NCI-H2227 treated with DMSO at 0.1 percent for 48 hours (cell line): Measurements from ENCODE around the gene UGP2.

ENCODE experiments used
- DNase-seq: peaks from one replicate; lab custom pipeline; 2025; lab: John Stamatoyannopoulos, UW

UGP2 gene

GRCh38 chr2:63865159-63865799, 23.6 kb downstream of the UGP2 start:
- DNase-seq: no peak

GRCh38 chr2:63866009-63866709, 24.5 kb downstream of the UGP2 start:
- DNase-seq: no peak

- no peak for DNase-seq
Measured at GRCh38 chr2:63870679-63871078, 29.0 kb downstream of the UGP2 start.

- no peak for DNase-seq
Measured at GRCh38 chr2:63871864-63872263, 30.2 kb downstream of the UGP2 start.

- no peak for DNase-seq
Measured at GRCh38 chr2:63872571-63873328, 31.1 kb downstream of the UGP2 start.

- no peak for DNase-seq
Measured at GRCh38 chr2:63874204-63875130, 32.8 kb downstream of the UGP2 start.

GRCh38 chr2:63875131-63875527, 33.4 kb downstream of the UGP2 start:
- no peak for DNase-seq

- no peak for DNase-seq
Measured at GRCh38 chr2:63875559-63876245, 34.0 kb downstream of the UGP2 start.

- DNase-seq: no peak
Measured at GRCh38 chr2:63876311-63876710, 34.6 kb downstream of the UGP2 start.

- DNase-seq: no peak
Measured at GRCh38 chr2:63878486-63878885, 36.8 kb downstream of the UGP2 start.

GRCh38 chr2:63879876-63880433, 38.3 kb downstream of the UGP2 start:
- no peak for DNase-seq

- no peak for DNase-seq
Measured at GRCh38 chr2:63880625-63881024, 38.9 kb downstream of the UGP2 start.

GRCh38 chr2:63881205-63881604, 39.5 kb downstream of the UGP2 start:
- DNase-seq: peak; percentile 81

- no peak for DNase-seq
Measured at GRCh38 chr2:63882395-63883105, 40.9 kb downstream of the UGP2 start.

GRCh38 chr2:63886445-63886844, 44.7 kb downstream of the UGP2 start:
- DNase-seq: no peak

GRCh38 chr2:63888053-63888452, 46.4 kb downstream of the UGP2 start:
- DNase-seq: no peak

GRCh38 chr2:63888490-63889402, 47.0 kb downstream of the UGP2 start:
- peak; percentile 29 for DNase-seq

GRCh38 chr2:63890678-63891077, 49.0 kb downstream of the UGP2 start:
- DNase-seq: no peak

GRCh38 chr2:63891488-63892030, 49.9 kb downstream of the UGP2 start:
- DNase-seq: no peak
